CD8-positive, alpha-beta memory T cell (primary cell): ENCODE data around the gene RUNDC1. TPM values are rescaled to one million over a fixed set of nuclear protein-coding genes. Genes with fewer than 3 reads are reported as not detected.
A peak's percentile ranks its signal among the peaks of the same experiment; 100 is the strongest.

Experiments
- CTCF ChIA-PET: fragments of 350-600 bp; sonication (Branson Sonifier 250); formaldehyde crosslinking; loops from one replicate; lab custom pipeline; 2021; ENCODE audit warnings: antibody characterized with exemption; lab: Charles Lee
- POLR2A ChIA-PET: fragments of 350-600 bp; sonication (Branson Sonifier 250); formaldehyde crosslinking; loops from one replicate; lab custom pipeline; 2021; ENCODE audit warnings: antibody characterized with exemption; lab: Charles Lee
- DNase-seq, 5 donors: peaks; one replicate each; pipeline versions ENCODE4 v3.0.0 to v3.0.0-alpha.2; 2020 to 2022; ENCODE audit warnings: mixed read lengths in 1 of 5
- H3K27ac ChIP-seq: one replicate; pipeline ENCODE4 v1.7.0; 2013; ENCODE audit warnings: low read depth, mild to moderate bottlenecking, low read length, moderate library complexity
- H3K27me3 ChIP-seq: 2 replicates; pipeline ENCODE4 v1.7.0; 2013; ENCODE audit warnings: low read length, mild to moderate bottlenecking; ENCODE audit not compliant: insufficient read depth, poor library complexity, severe bottlenecking
- H3K36me3 ChIP-seq: 2 replicates; pipeline ENCODE4 v1.7.0; 2013; ENCODE audit warnings: mild to moderate bottlenecking, low read length, moderate library complexity; ENCODE audit not compliant: insufficient read depth
- H3K4me1 ChIP-seq: 2 replicates; pipeline ENCODE4 v1.7.0; 2013; ENCODE audit warnings: mild to moderate bottlenecking, low read length, moderate library complexity; ENCODE audit not compliant: insufficient read depth
- H3K4me3 ChIP-seq: 2 replicates; pipeline ENCODE4 v1.7.0; 2013; ENCODE audit warnings: mild to moderate bottlenecking, low read length
- H3K9me3 ChIP-seq: 2 replicates; pipeline ENCODE4 v1.7.0; 2013; ENCODE audit warnings: mild to moderate bottlenecking, low read length
- H3K27ac Mint-ChIP-seq, 8 donors: one replicate each; pipeline ENCODE4 v1.8.0; 2020 to 2021; ENCODE audit warnings: mixed read lengths in 8 of 8, mild to moderate bottlenecking in 6 of 8, inconsistent platforms in 3 of 8, moderate library complexity in 3 of 8
- H3K27me3 Mint-ChIP-seq, 2 donors: one replicate each; pipeline ENCODE4 v1.8.0; 2020 to 2021; ENCODE audit warnings: mixed read lengths in 2 of 2, mild to moderate bottlenecking in 1 of 2, moderate library complexity in 1 of 2
- H3K36me3 Mint-ChIP-seq, 3 donors: one replicate each; pipeline ENCODE4 v1.8.0; 2020 to 2021; ENCODE audit warnings: mixed read lengths in 3 of 3, inconsistent platforms in 1 of 3, mild to moderate bottlenecking in 1 of 3
- H3K4me1 Mint-ChIP-seq, 3 donors: one replicate each; pipeline ENCODE4 v1.8.0; 2020 to 2021; ENCODE audit warnings: mixed read lengths in 3 of 3, inconsistent platforms in 1 of 3, mild to moderate bottlenecking in 1 of 3
- H3K4me3 Mint-ChIP-seq, 7 donors: one replicate each; pipeline ENCODE4 v1.8.0; 2020 to 2021; ENCODE audit warnings: mixed read lengths in 7 of 7, mild to moderate bottlenecking in 6 of 7, moderate library complexity in 4 of 7, inconsistent platforms in 2 of 7
- H3K9me3 Mint-ChIP-seq, 5 donors: one replicate each; pipeline ENCODE4 v1.8.0; 2020 to 2022; ENCODE audit warnings: mixed read lengths in 5 of 5, mild to moderate bottlenecking in 3 of 5, moderate library complexity in 2 of 5, inconsistent platforms in 1 of 5
- polyA plus RNA-seq: library from polyadenylated mRNA; unstranded; fragments of 300-500 nt; fragmentation: Illumina TruSeq; gene quantifications from one replicate; pipeline ENCODE4 v1.2.3, GENCODE V29; 2021
- total RNA-seq, 2 experiments: library from RNA; stranded (reverse); gene quantifications; one replicate each; pipeline ENCODE4 v1.2.3, GENCODE V29; 2021

The RUNDC1 gene
- total RNA-seq (10 to 100 TPM; 12.8 to 13.1 TPM), polyA plus RNA-seq (22.4 TPM)

DNA sequence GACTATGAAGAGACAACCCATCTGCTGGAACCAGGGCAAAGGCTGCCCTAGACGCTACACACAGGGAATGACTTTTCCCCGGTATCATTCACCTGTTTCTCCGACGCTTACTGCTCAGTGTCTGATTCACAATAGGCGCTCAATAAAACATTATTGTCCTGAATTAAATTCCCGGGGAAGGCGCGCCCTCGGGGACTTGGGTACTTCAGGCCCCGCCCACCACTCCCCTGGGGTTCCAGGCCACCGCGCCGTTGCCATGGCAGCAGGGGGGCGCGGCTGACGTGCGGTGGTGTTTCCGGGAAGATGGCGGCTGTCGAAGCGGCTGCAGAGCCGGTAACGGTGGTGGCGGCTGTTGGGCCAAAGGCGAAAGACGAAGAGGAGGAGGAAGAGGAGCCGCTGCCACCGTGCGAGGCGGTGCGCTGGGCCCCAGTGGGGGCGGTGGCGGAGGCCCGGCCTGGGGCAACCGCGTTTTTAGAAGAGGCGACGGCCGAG, at the start of gene RUNDC1:
RUNDC1 (plus strand) TSS at position 292 of the 492 bp plus-strand sequence; CDS start at position 304, 12 bp downstream.
- Histone ChIP-seq H3K4me1 (peaks cover 20% of the 10 kb centered on the region), H3K27me3 (no peaks in the 10 kb centered on the region), H3K4me3 (peak within 1 kb of the TSS; percentile 88), H3K36me3 (no peaks in the 10 kb centered on the region), H3K27ac (peak within 1 kb of the TSS; percentile 70), H3K9me3 (no peaks in the 10 kb centered on the region)
- CTCF ChIA-PET = interaction anchor here (0.6 to 3.5 kb wide), 4 partner anchors 10 to 44 kb away, joined by 3 to 12 read pairs (median 3); partner anchors contain the start of gene RPL27
- peaks cover 27 to 44% (median 34%) of the 10 kb centered on the region in 3 donors for H3K4me1 Mint-ChIP-seq
- H3K9me3 Mint-ChIP-seq = no peaks in the 10 kb centered on the region
- peak; percentile 86 to 94 (median 89) for DNase-seq
- POLR2A ChIA-PET = interaction anchor here (1.0 kb wide), 2 partner anchors 17 to 18 kb away, joined by 3 to 10 read pairs; partner anchors contain the start of gene RPL27
- H3K36me3 Mint-ChIP-seq = peaks cover 0 to 30% (median 2%) of the 10 kb centered on the region in 3 donors
- H3K27ac Mint-ChIP-seq = peak within 1 kb of the TSS; percentile 76 to 99 (median 98)
- peaks cover 0 to 5% of the 10 kb centered on the region in 2 donors for H3K27me3 Mint-ChIP-seq
- H3K4me3 Mint-ChIP-seq = peak within 1 kb of the TSS; percentile 89 to 99 (median 97)

DNA sequence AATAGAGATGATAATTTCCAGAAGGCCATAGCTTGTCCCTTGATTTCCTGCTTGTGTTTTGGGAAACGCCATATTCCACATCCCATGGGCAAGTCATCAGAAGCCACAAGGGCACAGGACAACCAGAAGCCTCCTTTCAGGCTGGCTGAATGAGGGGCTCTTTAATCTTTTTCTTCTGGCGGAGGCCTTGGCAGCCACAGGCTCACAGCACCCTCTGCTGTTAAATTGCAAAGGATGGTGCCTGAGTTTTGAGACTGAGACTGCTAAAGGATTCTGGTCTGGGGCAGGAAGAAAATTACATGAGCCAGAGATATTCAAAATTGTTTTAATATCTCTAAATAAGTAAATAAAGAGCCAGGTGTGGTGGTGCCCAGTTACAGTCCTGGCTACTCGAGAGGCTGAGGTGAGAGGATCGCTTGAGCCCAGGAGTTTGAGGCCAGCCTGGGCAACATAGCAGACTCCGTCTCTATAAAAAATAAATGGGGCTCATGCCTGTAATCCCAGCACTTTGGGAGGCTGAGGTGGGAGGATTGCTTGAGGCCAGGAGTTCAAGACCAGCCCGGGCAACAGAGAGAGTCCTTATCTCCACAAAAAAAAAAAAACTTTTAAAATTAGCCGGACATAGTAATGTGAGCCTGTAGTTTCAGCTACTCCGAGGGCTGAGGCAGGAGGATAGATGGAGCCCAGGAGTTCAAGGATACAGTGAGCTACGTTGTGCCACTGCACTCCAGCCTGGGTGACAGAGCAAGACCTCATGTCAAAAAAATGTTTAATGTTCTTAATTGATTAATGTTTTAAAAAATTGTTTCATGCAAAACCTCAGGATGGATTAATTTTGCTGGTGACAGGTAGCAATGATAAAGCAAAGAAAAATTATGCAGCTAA, 42.4 kb upstream of the RUNDC1 start:
- Histone ChIP-seq H3K27me3 (no peaks in the 10 kb centered on the region), H3K27ac (no peak overlapping the region), H3K36me3 (no peaks in the 10 kb centered on the region), H3K9me3 (no peaks in the 10 kb centered on the region), H3K4me3 (no peak overlapping the region), H3K4me1 (no peaks in the 10 kb centered on the region)
- CTCF ChIA-PET = no interaction called here
- H3K27me3 Mint-ChIP-seq = peaks cover 0 to 15% of the 10 kb centered on the region in 2 donors
- H3K36me3 Mint-ChIP-seq = no peaks in the 10 kb centered on the region
- no peaks in the 10 kb centered on the region for H3K4me1 Mint-ChIP-seq
- DNase-seq = peak in 1 of 5 donors; percentile 15
- peak overlapping the region in 1 of 8 donors; percentile 58 for H3K27ac Mint-ChIP-seq
- H3K9me3 Mint-ChIP-seq = no peaks in the 10 kb centered on the region
- no peak overlapping the region for H3K4me3 Mint-ChIP-seq
- POLR2A ChIA-PET = no interaction called here

DNA sequence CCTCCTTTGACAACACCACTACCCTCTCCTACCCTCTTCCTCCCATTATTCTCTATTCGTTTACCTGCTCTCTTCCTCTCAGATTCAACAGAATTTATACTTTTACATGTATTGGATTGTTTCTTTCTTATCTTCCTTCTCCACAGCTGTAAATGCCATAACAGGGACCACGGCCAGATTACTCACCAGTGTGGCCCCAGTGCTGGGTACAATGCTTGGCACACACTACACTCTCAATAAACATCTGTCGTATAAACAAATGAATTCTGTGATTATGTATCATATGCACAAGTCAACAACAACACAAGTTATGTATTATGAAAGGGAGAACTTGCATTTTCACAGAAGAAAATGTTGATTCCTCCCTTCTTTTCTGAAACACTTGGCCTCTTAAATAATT, 36.2 kb upstream of the RUNDC1 start:
- no peaks in the 10 kb centered on the region for H3K36me3 ChIP-seq
- Mint-ChIP-seq H3K4me3 (no peak overlapping the region), H3K27ac (no peak overlapping the region), H3K27me3 (peaks cover 0 to 9% of the 10 kb centered on the region in 2 donors), H3K4me1 (no peaks in the 10 kb centered on the region), H3K9me3 (no peaks in the 10 kb centered on the region), H3K36me3 (peaks cover 0 to 9% (median 5%) of the 10 kb centered on the region in 3 donors)
- no peaks in the 10 kb centered on the region for H3K9me3 ChIP-seq
- no peak for DNase-seq
- POLR2A ChIA-PET = no interaction called here
- no peak overlapping the region for H3K27ac ChIP-seq
- CTCF ChIA-PET = no interaction called here
- no peak overlapping the region for H3K4me3 ChIP-seq
- H3K4me1 ChIP-seq = no peaks in the 10 kb centered on the region
- H3K27me3 ChIP-seq = no peaks in the 10 kb centered on the region

DNA sequence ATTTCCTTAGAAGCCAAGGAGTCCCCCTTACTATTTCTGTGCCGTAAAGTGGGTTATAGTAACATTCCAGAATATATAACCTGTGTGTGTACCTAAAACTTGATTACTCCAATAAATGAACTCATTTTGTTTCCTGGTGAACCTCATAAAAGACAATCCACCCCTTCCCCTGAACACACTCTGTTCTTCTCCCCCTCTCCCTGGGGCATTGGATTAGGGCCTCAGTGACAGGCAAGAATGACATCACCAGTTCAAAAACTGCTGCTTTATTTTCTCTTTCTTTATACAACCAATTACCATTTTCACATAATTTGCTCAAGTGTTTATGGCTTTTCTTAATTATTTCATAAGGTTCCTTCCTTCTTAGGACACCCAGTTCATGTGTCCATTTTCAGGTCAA, 33.6 kb upstream of the RUNDC1 start:
- H3K36me3 ChIP-seq = no peaks in the 10 kb centered on the region
- Mint-ChIP-seq H3K27ac (peak overlapping the region in 1 of 8 donors; percentile 55), H3K27me3 (peaks cover 0 to under 1% of the 10 kb centered on the region in 2 donors), H3K36me3 (peaks cover 0 to 35% (median 10%) of the 10 kb centered on the region in 3 donors), H3K9me3 (no peaks in the 10 kb centered on the region), H3K4me1 (no peaks in the 10 kb centered on the region), H3K4me3 (no peak overlapping the region)
- ChIA-PET POLR2A (no interaction called here), CTCF (no interaction called here)
- no peaks in the 10 kb centered on the region for H3K9me3 ChIP-seq
- H3K4me1 ChIP-seq = no peaks in the 10 kb centered on the region
- no peak overlapping the region for H3K4me3 ChIP-seq
- DNase-seq = no peak
- no peaks in the 10 kb centered on the region for H3K27me3 ChIP-seq
- no peak overlapping the region for H3K27ac ChIP-seq

DNA sequence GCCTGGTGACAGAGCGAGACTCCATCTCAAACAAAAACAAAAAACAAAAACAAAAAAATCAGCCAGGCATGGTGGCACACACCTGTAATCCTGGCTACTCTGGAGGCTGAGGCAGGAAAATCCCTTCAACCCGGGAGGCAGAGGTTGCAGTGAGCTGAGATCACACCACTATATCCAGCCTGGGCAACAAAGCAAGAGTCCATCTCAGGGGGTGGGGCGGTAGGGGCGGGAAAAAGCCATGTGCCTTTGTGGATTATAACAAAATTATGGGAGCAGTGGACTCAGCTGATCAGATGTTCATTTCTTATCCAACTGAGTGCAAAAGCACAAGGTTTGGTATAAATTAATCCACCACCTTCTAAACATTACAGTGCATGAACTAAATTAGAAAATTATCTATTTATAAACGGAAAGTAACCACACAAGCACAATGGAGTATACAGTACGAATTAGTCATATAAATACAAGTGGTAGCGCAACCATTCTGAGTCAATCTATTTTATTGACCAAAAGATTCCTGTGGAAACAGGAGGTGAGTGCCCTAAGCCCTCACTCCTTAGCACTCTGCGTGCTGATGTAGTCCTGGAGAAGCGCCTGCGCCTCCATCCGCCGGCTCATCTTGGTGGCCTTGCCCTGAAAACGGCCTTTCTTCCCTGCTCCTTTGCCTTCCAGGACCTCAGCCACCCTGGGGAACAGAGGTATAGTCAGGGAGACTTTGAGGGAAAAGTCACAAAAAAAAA, 30.2 kb upstream of the RUNDC1 start:
- DNase-seq = no peak
- no peak overlapping the region for H3K4me3 Mint-ChIP-seq
- H3K4me1 ChIP-seq = no peaks in the 10 kb centered on the region
- CTCF ChIA-PET = no interaction called here
- POLR2A ChIA-PET = no interaction called here
- H3K4me3 ChIP-seq = no peak overlapping the region
- H3K27me3 ChIP-seq = no peaks in the 10 kb centered on the region
- H3K27ac Mint-ChIP-seq = no peak overlapping the region
- no peaks in the 10 kb centered on the region for H3K9me3 Mint-ChIP-seq
- no peaks in the 10 kb centered on the region for H3K27me3 Mint-ChIP-seq
- no peaks in the 10 kb centered on the region for H3K4me1 Mint-ChIP-seq
- no peaks in the 10 kb centered on the region for H3K9me3 ChIP-seq
- H3K27ac ChIP-seq = no peak overlapping the region
- H3K36me3 Mint-ChIP-seq = peaks cover 0 to 62% (median 11%) of the 10 kb centered on the region in 3 donors
- peaks cover 13% of the 10 kb centered on the region for H3K36me3 ChIP-seq

DNA sequence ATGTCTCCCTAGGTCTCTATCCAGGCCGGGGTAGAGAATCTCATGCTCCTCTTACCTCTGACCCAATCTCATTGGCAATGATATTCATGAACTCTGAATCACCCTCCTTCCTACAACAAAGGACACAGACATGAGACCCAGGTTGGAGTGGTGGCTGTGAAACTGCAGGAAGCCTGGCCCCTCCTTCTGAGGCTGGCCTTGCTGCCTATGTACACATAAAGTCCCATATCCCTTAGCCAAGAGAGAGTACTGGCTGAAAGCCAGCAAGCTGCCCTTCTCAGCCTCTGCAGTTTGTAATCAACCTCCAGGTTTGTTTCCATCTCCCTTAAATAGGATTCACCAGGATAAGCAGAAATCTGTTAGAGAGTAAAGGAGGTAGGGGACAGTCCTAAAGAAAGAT, 26.7 kb upstream of the RUNDC1 start:
- Histone ChIP-seq H3K9me3 (no peaks in the 10 kb centered on the region), H3K4me1 (no peaks in the 10 kb centered on the region), H3K27me3 (no peaks in the 10 kb centered on the region), H3K4me3 (no peak overlapping the region), H3K27ac (no peak overlapping the region), H3K36me3 (peaks cover 33% of the 10 kb centered on the region)
- no peaks in the 10 kb centered on the region for H3K4me1 Mint-ChIP-seq
- H3K27me3 Mint-ChIP-seq = no peaks in the 10 kb centered on the region
- CTCF ChIA-PET = interaction anchor here (0.6 kb wide), 1 partner anchor 390 kb away, joined by 3 read pairs; no protein-coding TSS in a partner anchor
- no peak overlapping the region for H3K4me3 Mint-ChIP-seq
- H3K27ac Mint-ChIP-seq = peak overlapping the region in 2 of 8 donors; percentile 26 to 43
- POLR2A ChIA-PET = no interaction called here
- no peak for DNase-seq
- peaks cover 4 to 79% (median 20%) of the 10 kb centered on the region in 3 donors for H3K36me3 Mint-ChIP-seq
- H3K9me3 Mint-ChIP-seq = no peaks in the 10 kb centered on the region

DNA sequence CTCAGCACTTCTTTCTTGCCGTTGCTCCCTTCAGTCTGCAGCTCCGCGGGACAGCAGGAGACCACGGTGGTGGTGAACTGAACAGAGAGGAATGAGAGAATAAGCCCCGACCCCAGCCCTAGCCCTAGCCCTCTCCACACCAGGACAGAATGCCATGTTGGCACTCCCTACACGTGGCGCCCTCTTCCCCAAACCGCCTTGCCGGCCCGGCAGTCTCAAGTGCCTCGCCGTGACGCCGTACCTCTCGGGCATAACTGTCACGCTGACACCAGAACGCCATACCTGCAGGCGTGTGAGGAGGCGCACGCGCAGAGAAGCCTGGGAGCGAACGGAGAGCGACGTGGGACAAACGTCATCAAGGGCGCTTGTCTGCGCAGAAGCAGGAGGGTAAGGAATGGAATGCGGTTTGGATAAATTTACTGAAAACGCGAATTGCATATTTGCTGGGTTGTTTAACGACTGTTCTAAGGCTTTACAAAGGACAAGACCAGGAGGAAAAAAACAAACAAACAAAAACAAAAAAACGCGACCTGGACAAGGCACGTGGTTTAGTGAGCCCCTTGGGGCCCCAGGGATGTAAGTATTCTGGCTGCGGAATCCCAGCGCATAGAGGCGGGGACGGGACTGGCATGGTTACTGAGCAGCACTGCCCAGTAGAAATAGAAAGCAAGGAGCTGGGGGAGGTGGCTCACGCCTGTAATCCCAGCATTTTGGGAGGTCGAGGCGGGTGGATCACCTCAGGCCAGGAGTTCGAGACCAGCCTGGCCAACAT, 16.0 kb upstream of the RUNDC1 start, which contains the start of gene AARSD1:
AARSD1 (minus strand) TSS at position 294 of the 772 bp plus-strand sequence; CDS start at position 280, 14 bp downstream.
- Histone ChIP-seq H3K9me3 (no peaks in the 10 kb centered on the region), H3K4me3 (peak within 1 kb of the TSS; percentile 91), H3K27ac (peak within 1 kb of the TSS; percentile 79), H3K27me3 (no peaks in the 10 kb centered on the region), H3K36me3 (peaks cover 17% of the 10 kb centered on the region), H3K4me1 (peaks cover 8% of the 10 kb centered on the region)
- H3K4me1 Mint-ChIP-seq = peaks cover 12 to 23% (median 23%) of the 10 kb centered on the region in 3 donors
- H3K4me3 Mint-ChIP-seq = peak within 1 kb of the TSS; percentile 86 to 100 (median 95)
- ChIA-PET POLR2A (interaction anchor here (0.8 kb wide), 2 partner anchors 34 to 50 kb away, joined by 4 to 5 read pairs; partner anchors contain the start of gene RPL27), CTCF (interaction anchor here (1.2 to 2.1 kb wide), 2 partner anchors 34 kb away, joined by 6 to 9 read pairs; partner anchors contain the start of gene RPL27)
- peaks cover 0 to 3% (median 0%) of the 10 kb centered on the region in 5 donors for H3K9me3 Mint-ChIP-seq
- H3K36me3 Mint-ChIP-seq = peaks cover 0 to 40% (median 13%) of the 10 kb centered on the region in 3 donors
- H3K27me3 Mint-ChIP-seq = no peaks in the 10 kb centered on the region
- peak; percentile 86 to 94 (median 87) for DNase-seq
- H3K27ac Mint-ChIP-seq = peak within 1 kb of the TSS; percentile 84 to 99 (median 96)
